ENCODE results near the gene TEX22. TPM values are rescaled to one million over a fixed set of nuclear protein-coding genes. Genes with fewer than 3 reads are reported as not detected.

The TEX22 gene
- total and polyA plus RNA-seq, 4 donors: 0.18 to 2.1 (median 0.77) TPM

DNA sequence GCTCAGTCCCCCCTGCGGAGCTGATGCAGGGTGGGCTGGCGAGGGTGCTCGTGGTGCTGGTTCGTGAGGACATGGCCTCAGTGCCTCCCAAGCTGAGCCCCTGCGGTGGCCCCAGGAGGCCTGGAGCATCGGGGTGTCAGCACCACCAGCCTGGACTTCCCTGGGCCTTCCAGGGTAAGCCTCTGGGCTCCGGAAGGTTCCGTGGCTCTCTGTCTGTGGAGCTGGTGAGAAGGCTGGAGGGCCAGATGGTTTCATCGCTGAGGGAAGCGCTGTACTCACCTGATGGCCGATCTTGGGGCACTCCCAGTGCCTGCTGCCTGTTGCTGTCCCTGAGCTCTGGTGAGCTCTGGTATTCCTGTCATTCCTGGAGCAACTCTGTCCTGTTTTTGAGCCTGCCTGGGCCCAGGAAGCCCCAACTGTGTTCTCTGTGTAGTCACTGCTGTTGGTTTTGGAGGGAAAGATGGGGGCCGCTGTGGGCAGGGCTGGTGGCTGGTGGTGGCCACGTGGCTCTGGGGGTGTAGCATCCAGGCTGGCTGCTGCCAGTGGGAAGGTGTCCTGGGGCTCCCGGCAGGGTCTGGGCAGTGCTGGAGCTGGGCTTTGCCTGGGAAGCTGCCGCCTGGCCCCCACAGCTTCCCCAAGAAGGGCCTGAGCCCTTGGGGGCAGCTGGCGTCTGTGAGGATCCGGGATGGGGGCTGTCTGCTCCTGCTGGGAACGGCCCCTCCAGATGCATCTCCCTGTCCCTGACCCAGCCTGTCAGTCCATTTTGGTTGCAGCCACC lies 39.6 kb downstream of the TEX22 start:
- intact Hi-C loops (cut with DNase I): no loop called here
- no peaks in the 10 kb centered on the region for H3K9me3 ChIP-seq (ENCODE audit: control insufficient read depth, low read length)
- ATAC-seq (ENCODE audit: low FRiP score): no peak

DNA sequence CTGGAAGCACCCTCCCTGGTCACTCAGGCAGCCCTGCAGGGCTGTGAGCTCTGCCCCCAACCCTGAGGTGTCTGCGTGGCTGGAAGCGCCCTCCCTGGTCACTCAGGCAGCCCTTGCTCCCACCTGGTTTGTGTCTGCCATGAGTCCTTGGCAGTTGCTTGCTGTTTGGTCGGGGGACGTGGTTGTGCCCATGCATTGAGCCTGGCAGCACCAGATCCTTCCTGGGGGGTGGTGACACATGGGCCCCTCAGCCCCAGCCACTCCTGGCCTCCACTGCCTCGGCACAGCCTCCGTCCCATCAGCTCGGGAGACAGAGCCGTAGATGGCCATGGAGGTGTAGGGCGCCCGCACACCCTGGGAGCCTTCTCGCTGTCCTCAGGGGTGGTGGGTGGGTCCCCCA lies 40.8 kb downstream of the TEX22 start:
- ATAC-seq (ENCODE audit: low FRiP score): no peak
- H3K36me3 ChIP-seq (ENCODE audit: control insufficient read depth in 1 of 2, insufficient read depth in 2 of 2, low read length in 1 of 2): peaks cover 0 to 1% of the 10 kb centered on the region in 2 donors
- H3K4me3 ChIP-seq (ENCODE audit: low read length in 2 of 2): no peak overlapping the region
- WGBS, 2 donors: 87 to 90% methylated on average over 11 of the region's 11 CpGs
- no peak overlapping the region for H3K27ac ChIP-seq (ENCODE audit: low read depth in 1 of 2, low read length in 2 of 2)
- no peak for DNase-seq
- intact Hi-C loops (cut with DNase I): no loop called here
- no peaks in the 10 kb centered on the region for H3K9me3 ChIP-seq (ENCODE audit: control insufficient read depth, low read length)
- H3K4me1 ChIP-seq (ENCODE audit: control insufficient read depth in 1 of 2, insufficient read depth in 2 of 2, low read length in 2 of 2): no peaks in the 10 kb centered on the region
- H3K27me3 ChIP-seq (ENCODE audit: control insufficient read depth in 1 of 2, insufficient read depth in 2 of 2, low read length in 1 of 2): no peaks in the 10 kb centered on the region

More for the DNA sequence above, 39.6 kb downstream of the TEX22 start:
- 88 to 89% methylated on average over 18 of the region's 18 CpGs for WGBS, 2 donors
- Histone ChIP-seq H3K27ac (ENCODE audit: low read depth in 1 of 2, low read length in 2 of 2) (no peak overlapping the region), H3K4me3 (ENCODE audit: low read length in 2 of 2) (no peak overlapping the region), H3K36me3 (ENCODE audit: control insufficient read depth in 1 of 2, insufficient read depth in 2 of 2, low read length in 1 of 2) (peaks cover 0 to 1% of the 10 kb centered on the region in 2 donors), H3K4me1 (ENCODE audit: control insufficient read depth in 1 of 2, insufficient read depth in 2 of 2, low read length in 2 of 2) (no peaks in the 10 kb centered on the region), H3K27me3 (ENCODE audit: control insufficient read depth in 1 of 2, insufficient read depth in 2 of 2, low read length in 1 of 2) (no peaks in the 10 kb centered on the region)
- DNase-seq: no peak

DNA sequence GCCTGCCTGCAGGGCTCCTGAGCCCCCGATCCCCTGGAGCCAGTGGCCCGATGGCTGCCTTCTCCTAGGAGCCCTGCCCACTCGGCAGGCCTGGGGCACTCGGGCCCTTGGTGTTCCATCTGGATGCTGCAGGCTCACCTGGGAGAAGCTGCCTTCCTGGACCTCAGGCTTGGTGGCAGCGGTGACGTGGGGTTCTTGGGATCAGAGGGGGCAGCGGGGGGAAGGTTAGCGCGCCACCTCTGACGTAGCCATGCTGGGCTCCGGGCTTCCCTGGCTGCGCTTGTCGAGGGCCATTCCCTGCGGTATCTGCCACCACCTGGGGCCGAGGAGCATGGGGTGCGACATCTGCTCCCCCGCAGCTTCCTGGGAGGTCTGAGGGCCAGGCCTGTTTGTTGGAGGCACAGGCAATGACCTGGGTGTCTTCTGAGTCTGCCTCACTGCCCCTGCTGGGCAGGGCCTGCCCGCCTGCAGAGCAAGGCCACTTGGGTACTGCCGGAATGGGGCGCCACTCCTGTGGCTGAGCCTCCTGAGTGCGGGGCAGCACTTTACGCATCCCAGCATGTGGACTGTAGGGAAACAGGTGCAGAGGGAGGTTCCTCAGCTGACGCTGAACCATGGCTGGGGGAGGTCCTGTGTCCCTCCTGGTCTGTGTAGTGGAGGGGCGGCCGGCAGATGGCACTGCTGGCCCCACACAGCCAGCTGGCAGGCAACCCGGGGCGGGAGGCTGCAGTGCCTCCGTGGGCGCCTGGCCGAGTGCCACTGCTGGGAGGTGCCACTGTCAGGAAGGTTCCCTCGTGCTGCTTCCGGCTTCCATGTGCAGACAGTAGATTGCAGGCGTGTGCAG lies 41.6 kb downstream of the TEX22 start:
- ATAC-seq (ENCODE audit: low FRiP score) (peak; percentile 24), DNase-seq (no peak)
- Histone ChIP-seq H3K4me3 (ENCODE audit: low read length in 2 of 2) (no peak overlapping the region), H3K9me3 (ENCODE audit: control insufficient read depth, low read length) (no peaks in the 10 kb centered on the region), H3K36me3 (ENCODE audit: control insufficient read depth in 1 of 2, insufficient read depth in 2 of 2, low read length in 1 of 2) (peaks cover 0 to 1% of the 10 kb centered on the region in 2 donors), H3K27me3 (ENCODE audit: control insufficient read depth in 1 of 2, insufficient read depth in 2 of 2, low read length in 1 of 2) (no peaks in the 10 kb centered on the region), H3K27ac (ENCODE audit: low read depth in 1 of 2, low read length in 2 of 2) (no peak overlapping the region), H3K4me1 (ENCODE audit: control insufficient read depth in 1 of 2, insufficient read depth in 2 of 2, low read length in 2 of 2) (no peaks in the 10 kb centered on the region)
- 81 to 86% methylated on average over 30 to 33 of the region's 33 CpGs for WGBS, 2 donors
- intact Hi-C loops (cut with DNase I): loop anchor here in 1 of 2 donors (10.0 kb wide), 1 partner anchor 65 kb away; no protein-coding TSS in a partner anchor

GRCh38 chr14:105440554-105440900 lies 42.2 kb downstream of the TEX22 start:
- Histone ChIP-seq H3K9me3 (ENCODE audit: control insufficient read depth, low read length) (no peaks in the 10 kb centered on the region), H3K4me3 (ENCODE audit: low read length in 2 of 2) (no peak overlapping the region), H3K36me3 (ENCODE audit: control insufficient read depth in 1 of 2, insufficient read depth in 2 of 2, low read length in 1 of 2) (peaks cover 0 to 1% of the 10 kb centered on the region in 2 donors), H3K4me1 (ENCODE audit: control insufficient read depth in 1 of 2, insufficient read depth in 2 of 2, low read length in 2 of 2) (no peaks in the 10 kb centered on the region), H3K27me3 (ENCODE audit: control insufficient read depth in 1 of 2, insufficient read depth in 2 of 2, low read length in 1 of 2) (no peaks in the 10 kb centered on the region), H3K27ac (ENCODE audit: low read depth in 1 of 2, low read length in 2 of 2) (no peak overlapping the region)
- intact Hi-C loops (cut with DNase I): loop anchor here in 1 of 2 donors (10.0 kb wide), 1 partner anchor 66 kb away; no protein-coding TSS in a partner anchor
- ATAC-seq (ENCODE audit: low FRiP score) (peak; percentile 4), DNase-seq (no peak)
- 90% methylated on average over 15 of the region's 15 CpGs for WGBS, 2 donors

DNA sequence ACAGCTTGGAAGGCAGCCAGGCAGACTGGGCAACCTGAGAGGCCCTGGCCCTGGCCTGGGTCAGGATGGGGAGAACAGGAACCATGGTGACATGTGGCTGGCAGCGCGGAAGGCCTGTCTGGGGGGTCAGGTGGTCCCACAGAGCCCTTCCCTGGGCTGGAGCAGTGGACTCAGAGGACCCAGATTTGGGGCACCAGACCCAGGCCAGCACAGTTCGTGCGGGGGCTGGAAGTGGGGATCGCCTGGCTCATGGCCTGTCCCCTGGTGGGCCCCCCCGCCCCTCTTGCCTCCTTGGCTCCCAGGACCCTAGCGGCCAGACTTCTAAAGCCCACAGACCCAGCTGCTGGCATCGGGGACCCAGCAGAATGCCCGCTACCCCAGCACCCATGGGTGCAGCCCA lies 42.7 kb downstream of the TEX22 start:
- no peaks in the 10 kb centered on the region for H3K9me3 ChIP-seq (ENCODE audit: control insufficient read depth, low read length)
- WGBS, 2 donors: 96 to 99% methylated on average over 9 of the region's 9 CpGs
- H3K36me3 ChIP-seq (ENCODE audit: control insufficient read depth in 1 of 2, insufficient read depth in 2 of 2, low read length in 1 of 2): peaks cover 0 to 1% of the 10 kb centered on the region in 2 donors
- H3K4me3 ChIP-seq (ENCODE audit: low read length in 2 of 2): no peak overlapping the region
- DNase-seq (no peak), ATAC-seq (ENCODE audit: low FRiP score) (no peak)
- H3K27ac ChIP-seq (ENCODE audit: low read depth in 1 of 2, low read length in 2 of 2): no peak overlapping the region
- intact Hi-C loops (cut with DNase I): loop anchor here in 1 of 2 donors (10.0 kb wide), 1 partner anchor 66 kb away; no protein-coding TSS in a partner anchor
- no peaks in the 10 kb centered on the region for H3K4me1 ChIP-seq (ENCODE audit: control insufficient read depth in 1 of 2, insufficient read depth in 2 of 2, low read length in 2 of 2)
- H3K27me3 ChIP-seq (ENCODE audit: control insufficient read depth in 1 of 2, insufficient read depth in 2 of 2, low read length in 1 of 2): no peaks in the 10 kb centered on the region

- no peak overlapping the region for H3K27ac ChIP-seq (ENCODE audit: low read depth in 1 of 2, low read length in 2 of 2)
- H3K36me3 ChIP-seq (ENCODE audit: control insufficient read depth in 1 of 2, insufficient read depth in 2 of 2, low read length in 1 of 2): peaks cover 0 to 1% of the 10 kb centered on the region in 2 donors
- ATAC-seq (ENCODE audit: low FRiP score) (no peak), DNase-seq (no peak)
- intact Hi-C loops (cut with DNase I): loop anchor here in 1 of 2 donors (10.0 kb wide), 1 partner anchor 67 kb away; no protein-coding TSS in a partner anchor
- no peak overlapping the region for H3K4me3 ChIP-seq (ENCODE audit: low read length in 2 of 2)
- WGBS, 2 donors: 79 to 85% methylated on average over 17 of the region's 17 CpGs
- H3K27me3 ChIP-seq (ENCODE audit: control insufficient read depth in 1 of 2, insufficient read depth in 2 of 2, low read length in 1 of 2): no peaks in the 10 kb centered on the region
- no peaks in the 10 kb centered on the region for H3K9me3 ChIP-seq (ENCODE audit: control insufficient read depth, low read length)
- no peaks in the 10 kb centered on the region for H3K4me1 ChIP-seq (ENCODE audit: control insufficient read depth in 1 of 2, insufficient read depth in 2 of 2, low read length in 2 of 2)
Observed at GRCh38 chr14:105442125-105442524, 43.8 kb downstream of the TEX22 start.

DNA sequence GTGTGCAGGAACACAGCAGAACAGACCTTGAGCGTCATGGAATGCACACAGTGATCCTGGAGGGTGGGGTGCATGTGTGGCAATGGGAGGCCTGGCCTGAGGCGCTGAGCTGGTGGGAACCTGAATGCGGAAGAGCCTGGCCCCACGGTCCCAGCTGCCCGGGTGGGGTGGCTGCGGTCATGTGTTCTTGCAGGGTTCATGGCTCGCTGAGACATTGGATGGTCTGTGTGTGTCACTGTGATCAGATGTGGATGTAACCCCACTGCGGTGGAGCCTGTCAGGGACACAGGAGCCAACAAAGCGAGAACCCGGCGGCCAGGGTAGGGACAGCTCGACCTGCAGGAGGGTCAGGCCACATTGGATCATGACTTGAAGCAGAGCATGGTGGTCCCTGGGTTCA lies 44.5 kb downstream of the TEX22 start:
- no peaks in the 10 kb centered on the region for H3K4me1 ChIP-seq (ENCODE audit: control insufficient read depth in 1 of 2, insufficient read depth in 2 of 2, low read length in 2 of 2)
- H3K36me3 ChIP-seq (ENCODE audit: control insufficient read depth in 1 of 2, insufficient read depth in 2 of 2, low read length in 1 of 2): peaks cover 0 to 1% of the 10 kb centered on the region in 2 donors
- no peak for DNase-seq
- 85 to 86% methylated on average over 12 of the region's 12 CpGs for WGBS, 2 donors
- ATAC-seq (ENCODE audit: low FRiP score): no peak
- no peaks in the 10 kb centered on the region for H3K9me3 ChIP-seq (ENCODE audit: control insufficient read depth, low read length)
- no peaks in the 10 kb centered on the region for H3K27me3 ChIP-seq (ENCODE audit: control insufficient read depth in 1 of 2, insufficient read depth in 2 of 2, low read length in 1 of 2)
- no peak overlapping the region for H3K4me3 ChIP-seq (ENCODE audit: low read length in 2 of 2)
- intact Hi-C loops (cut with DNase I): loop anchor here in 1 of 2 donors (10.0 kb wide), 1 partner anchor 68 kb away; no protein-coding TSS in a partner anchor
- H3K27ac ChIP-seq (ENCODE audit: low read depth in 1 of 2, low read length in 2 of 2): no peak overlapping the region

DNA sequence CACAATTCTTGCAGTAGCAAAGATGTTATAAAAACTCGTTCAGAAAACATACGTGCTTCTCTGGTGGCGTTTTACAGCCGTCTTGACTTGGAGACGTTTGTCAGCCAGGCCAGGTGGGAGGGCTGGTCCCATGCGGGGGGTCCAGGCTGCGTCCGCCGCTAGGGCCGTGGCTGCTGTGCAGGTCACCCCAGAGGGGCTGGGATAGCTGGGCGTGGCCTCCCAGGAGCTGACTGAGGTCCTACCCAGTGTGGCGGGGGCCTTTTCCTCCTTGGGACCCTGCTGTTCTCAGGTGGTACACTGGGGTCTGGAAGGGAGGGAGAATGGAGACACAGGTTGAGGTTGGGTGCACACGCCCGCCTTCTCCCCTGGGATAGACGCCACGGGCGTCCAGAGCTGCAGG lies 46.5 kb downstream of the TEX22 start:
- no peak for ATAC-seq (ENCODE audit: low FRiP score)
- H3K27ac ChIP-seq (ENCODE audit: low read depth in 1 of 2, low read length in 2 of 2): no peak overlapping the region
- H3K4me1 ChIP-seq (ENCODE audit: control insufficient read depth in 1 of 2, insufficient read depth in 2 of 2, low read length in 2 of 2): no peaks in the 10 kb centered on the region
- no peaks in the 10 kb centered on the region for H3K9me3 ChIP-seq (ENCODE audit: control insufficient read depth, low read length)
- no peak for DNase-seq
- 80 to 87% methylated on average over 17 of the region's 17 CpGs for WGBS, 2 donors
- intact Hi-C loops (cut with DNase I): loop anchor here in 1 of 2 donors (5.0 to 10.0 kb wide), 2 partner anchors 70 to 82 kb away; partner anchors contain the start of gene TMEM121
- no peak overlapping the region for H3K4me3 ChIP-seq (ENCODE audit: low read length in 2 of 2)
- H3K36me3 ChIP-seq (ENCODE audit: control insufficient read depth in 1 of 2, insufficient read depth in 2 of 2, low read length in 1 of 2): peaks cover 0 to 1% of the 10 kb centered on the region in 2 donors
- H3K27me3 ChIP-seq (ENCODE audit: control insufficient read depth in 1 of 2, insufficient read depth in 2 of 2, low read length in 1 of 2): no peaks in the 10 kb centered on the region
